Suprapubic skin (tissue), 3 donors: ENCODE results near the gene UGT1A8.

Source experiments
- CTCF ChIP-seq, 2 donors: fragments of 200-600 bp in 1 of 2; fragments of 450-650 bp in 1 of 2; sonication (generic) in 1 of 2; IDR thresholded peaks; one replicate each; pipeline ENCODE4 v1.5.1; 2016 to 2019; ENCODE audit warnings: antibody characterized with exemption in 2 of 2, mild to moderate bottlenecking in 1 of 2, moderate library complexity in 1 of 2
- EP300 ChIP-seq: sonication (generic); formaldehyde crosslinking; IDR thresholded peaks from one replicate; pipeline ENCODE4 v1.6.1; 2017; ENCODE audit warnings: antibody characterized with exemption
- POLR2A ChIP-seq, 2 donors: fragments of 450-650 bp; IDR thresholded peaks; one replicate each; pipeline ENCODE4 v1.6.1; 2017; ENCODE audit warnings: antibody characterized with exemption in 2 of 2, mild to moderate bottlenecking in 2 of 2, moderate library complexity in 2 of 2

GRCh38 chr2:233813236-233814055 is 196.0 kb downstream of the UGT1A8 start:
- TF ChIP-seq POLR2A (IDR thresholded peaks at IDR 0.05) (no peak), CTCF (IDR thresholded peaks at IDR 0.05) (no peak), EP300 (no peak)
